ENCODE data around the gene ANKRD40.

Gene ANKRD40

GRCh38 chr17:50667259-50668024, 40.3 kb downstream of the ANKRD40 start:
- no peak for DNase-seq

DNA sequence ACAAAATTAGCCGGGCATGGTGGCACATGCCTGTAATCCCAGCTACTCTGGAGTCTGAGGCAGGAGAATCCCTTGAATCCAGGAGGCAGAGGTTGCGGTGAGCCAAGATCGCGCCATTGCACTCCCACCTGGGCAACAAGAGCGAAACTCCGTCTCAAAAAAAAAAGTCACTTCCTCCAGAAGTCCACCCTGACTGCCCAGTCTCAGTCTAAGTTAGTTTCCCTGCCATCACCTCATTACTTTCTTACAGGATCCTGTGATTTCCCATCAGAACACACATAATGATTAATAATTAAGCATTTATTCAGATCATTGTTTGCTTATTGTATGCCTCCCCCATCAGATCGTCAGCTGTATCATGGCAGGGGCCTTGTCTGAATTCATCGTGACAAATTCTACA, 41.4 kb downstream of the ANKRD40 start:
- DNase-seq = no peak

GRCh38 chr17:50665838-50666237, 41.9 kb downstream of the ANKRD40 start:
- DNase-seq = no peak

GRCh38 chr17:50664788-50665458, 42.8 kb downstream of the ANKRD40 start:
- no peak for DNase-seq

- no peak for DNase-seq
Observed at GRCh38 chr17:50663812-50664374, 43.8 kb downstream of the ANKRD40 start.

DNA sequence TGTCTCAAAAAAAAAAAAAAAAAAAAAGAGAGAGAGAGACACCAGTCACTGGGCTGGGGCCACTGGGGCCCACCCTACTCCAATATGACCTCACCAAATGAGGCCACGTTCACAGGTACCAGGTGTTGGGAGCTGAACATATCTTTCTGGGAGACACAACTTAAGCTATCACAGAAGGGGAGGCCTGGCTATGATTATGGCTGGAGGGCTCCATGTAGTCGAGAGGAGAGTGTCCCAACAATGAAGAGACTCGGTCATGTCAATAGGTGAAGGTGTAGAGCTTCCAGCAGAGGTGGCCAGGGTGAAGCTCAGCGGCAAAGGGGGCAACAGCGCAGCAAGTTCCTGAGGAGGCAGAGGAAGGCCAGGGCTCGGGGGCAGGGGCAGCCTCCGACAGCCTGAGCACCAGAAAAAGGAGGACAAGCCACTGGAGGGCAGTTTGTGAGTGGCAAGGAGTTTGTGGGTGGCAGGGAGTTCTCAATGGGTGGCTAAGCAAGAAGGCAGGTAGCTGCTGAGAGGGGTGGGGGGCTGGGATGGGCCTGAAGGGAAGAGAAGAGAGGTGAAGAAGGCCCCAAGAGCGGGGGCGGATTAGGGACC, 45.0 kb downstream of the ANKRD40 start:
- DNase-seq = no peak

- DNase-seq = no peak
Observed at GRCh38 chr17:50661795-50662391, 45.8 kb downstream of the ANKRD40 start.

DNA sequence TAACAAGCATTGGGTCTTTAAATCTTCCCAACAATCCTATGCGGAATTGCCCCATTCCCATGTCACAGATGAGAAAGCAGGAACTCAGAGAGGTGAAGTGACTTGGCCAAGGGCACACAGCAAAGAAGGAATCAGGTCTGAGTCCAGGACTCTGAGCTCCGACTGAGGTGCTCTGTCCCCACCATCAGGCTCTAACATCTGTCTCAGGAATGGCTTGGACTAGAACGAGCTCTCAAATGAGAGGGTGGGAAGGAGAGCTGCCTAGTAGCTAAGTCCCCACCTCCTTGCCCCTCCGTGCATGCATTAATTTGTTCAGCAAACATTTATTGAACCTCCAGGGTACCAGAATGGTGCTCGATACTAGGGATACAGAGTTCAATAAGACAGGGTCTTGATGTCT, 46.4 kb downstream of the ANKRD40 start:
- no peak for DNase-seq

GRCh38 chr17:50660887-50661345, 46.8 kb downstream of the ANKRD40 start:
- DNase-seq = no peak

DNA sequence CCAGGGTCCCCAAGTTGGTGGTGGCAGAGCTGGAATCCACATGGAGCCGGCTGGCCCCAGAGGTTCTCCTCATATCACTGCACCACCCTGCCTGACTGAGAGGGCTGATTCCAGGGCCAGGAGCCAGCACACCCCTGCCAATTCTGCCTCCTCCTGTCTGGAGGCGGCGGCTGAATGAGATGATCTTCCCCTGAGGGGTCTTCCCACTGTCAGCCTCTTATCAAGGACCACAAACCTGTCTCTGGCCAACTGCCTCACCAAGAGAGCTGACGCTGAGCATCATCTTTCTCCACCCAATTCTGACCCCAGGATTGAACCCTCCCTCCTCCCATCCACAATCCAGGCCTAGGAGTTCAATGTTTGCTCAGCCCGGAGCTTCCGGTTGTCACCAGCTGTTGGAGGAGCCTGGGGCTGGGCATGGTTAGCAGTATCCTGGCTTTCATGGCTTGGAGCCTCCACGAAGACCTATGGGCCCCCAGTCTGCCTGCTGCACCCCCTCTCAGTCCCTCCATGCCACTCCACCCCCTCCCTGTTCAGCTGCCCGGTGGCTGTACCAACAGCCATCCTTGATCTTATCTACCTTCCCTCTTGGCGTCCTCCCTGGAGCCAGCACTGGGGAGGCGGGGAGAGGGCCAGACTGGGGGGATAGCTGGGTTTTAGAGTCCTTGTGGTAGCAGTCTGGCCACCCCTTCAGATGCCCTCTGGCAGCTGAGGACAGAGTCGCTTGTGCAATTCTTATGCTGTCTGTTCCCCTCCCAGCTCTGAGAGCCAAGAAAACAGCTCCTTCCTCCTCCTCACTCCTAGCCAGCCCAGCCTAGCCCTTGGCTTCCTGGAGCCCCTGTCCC, 47.5 kb downstream of the ANKRD40 start:
- DNase-seq = no peak

GRCh38 chr17:50659179-50659578, 48.5 kb downstream of the ANKRD40 start:
- DNase-seq = no peak

DNA sequence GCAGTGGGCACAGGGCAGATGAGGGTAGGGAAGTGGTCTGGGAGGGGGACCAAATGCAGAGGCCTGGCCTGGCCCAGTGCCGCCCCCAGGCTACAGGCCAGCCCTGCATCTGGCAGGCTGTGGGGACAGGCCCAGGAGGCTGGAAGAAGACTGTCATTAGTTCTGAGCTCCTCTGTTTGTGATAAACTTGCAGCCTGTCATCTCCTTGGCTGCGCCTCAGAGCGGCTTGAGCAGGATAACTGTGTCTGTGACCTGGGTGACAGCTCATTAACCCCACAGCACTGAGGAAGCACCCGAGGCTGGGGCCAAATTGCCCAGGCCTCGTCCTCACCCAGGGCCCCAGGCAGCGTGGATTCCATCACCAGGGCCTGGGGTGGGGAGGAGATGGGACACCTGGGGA, 49.1 kb downstream of the ANKRD40 start:
- no peak for DNase-seq

GRCh38 chr17:50657627-50658026, 50.1 kb downstream of the ANKRD40 start:
- no peak for DNase-seq

DNA sequence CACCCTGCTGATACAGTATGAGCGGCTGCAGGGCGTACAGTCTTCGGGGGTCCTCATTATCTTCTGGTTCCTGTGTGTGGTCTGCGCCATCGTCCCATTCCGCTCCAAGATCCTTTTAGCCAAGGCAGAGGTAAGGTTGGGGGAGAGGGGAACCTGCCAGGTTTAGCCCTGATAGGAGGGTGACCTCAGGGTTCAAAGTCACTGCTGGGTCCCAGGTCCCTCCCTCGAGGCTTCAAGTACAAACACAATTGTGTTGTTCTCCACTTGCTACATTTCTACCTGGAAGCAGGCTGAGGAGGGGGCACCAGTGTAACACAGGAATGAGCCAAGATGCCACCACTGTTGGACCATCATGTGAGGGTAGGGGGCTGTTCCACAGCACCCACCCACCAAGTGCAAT, 50.7 kb downstream of the ANKRD40 start:
- DNase-seq = no peak

DNA sequence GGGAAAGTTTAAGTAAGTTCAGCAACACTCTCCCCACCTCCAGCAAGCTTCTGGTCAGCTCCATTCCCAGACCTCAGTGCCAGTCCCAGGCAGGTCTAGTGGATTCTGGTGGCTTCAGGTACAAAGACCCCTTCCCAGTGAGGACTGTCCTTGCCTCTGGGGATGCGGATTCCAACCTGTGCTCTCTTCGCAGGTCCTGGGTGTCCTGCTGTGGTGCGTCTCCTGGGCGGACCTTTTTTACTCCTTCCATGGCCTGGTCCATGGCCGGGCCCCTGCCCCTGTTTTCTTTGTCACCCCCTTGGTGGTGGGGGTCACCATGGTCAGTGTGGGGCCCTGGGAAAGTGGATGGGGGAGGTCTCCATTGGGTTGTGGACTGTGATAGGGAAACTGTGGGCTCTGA, 51.2 kb downstream of the ANKRD40 start:
- no peak for DNase-seq

DNA sequence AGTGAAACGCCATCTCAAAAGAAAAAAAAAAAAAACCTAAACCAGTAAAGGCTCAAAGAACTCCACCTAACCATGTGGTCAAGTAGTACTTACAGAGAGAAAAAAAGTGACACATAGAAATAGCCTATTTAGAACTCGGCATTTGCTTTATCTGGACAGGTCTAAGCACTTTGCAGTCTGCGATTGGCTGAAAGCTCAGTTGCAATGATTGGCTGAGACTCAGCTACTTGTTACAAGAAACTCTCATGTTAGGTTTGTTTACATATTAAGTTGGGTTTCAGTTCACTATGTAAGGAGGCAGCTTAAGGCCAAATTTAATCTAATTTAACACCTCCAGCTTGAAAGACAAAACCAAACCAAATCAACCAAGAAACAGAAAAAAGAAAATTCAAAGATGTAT, 54.0 kb downstream of the ANKRD40 start:
- DNase-seq = no peak

GRCh38 chr17:50651661-50652060, 56.1 kb downstream of the ANKRD40 start:
- DNase-seq = no peak

- DNase-seq = no peak
Observed at GRCh38 chr17:50649042-50649908, 58.4 kb downstream of the ANKRD40 start.

DNA sequence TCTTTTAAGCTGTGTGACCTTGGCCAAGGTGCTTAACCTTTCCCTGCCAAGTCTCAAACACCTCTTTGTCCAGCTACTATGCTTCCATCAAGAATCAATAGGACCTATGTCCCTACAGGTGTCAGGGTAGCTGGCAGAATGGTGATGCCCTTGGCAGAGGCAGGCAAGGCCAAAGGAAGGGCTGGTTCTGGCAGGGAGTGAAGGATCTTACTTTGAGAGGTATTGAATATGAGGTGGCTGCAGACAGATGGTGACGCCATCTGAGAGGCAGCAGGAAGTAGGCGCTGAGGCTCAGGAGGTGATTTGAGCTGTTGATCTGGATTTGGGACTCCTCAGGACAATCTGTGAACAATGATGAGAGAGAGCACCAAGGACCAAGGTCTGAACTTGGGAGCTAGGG, 60.5 kb downstream of the ANKRD40 start:
- DNase-seq = no peak

- no peak for DNase-seq
Observed at GRCh38 chr17:50645748-50646682, 61.7 kb downstream of the ANKRD40 start.
